CD14-positive monocyte (primary cell): ENCODE measurements around the gene TARS3. TPM values are rescaled to one million over a fixed set of nuclear protein-coding genes. Genes with fewer than 3 reads are reported as not detected.

Experiments used
- DNase-seq, 3 donors: peaks; one replicate each; pipeline ENCODE4 v3.0.0-alpha.2; 2011 to 2022
- H2AFZ ChIP-seq: 2 replicates; pipeline ENCODE4 v1.6.0; 2012; ENCODE audit warnings: mild to moderate bottlenecking, low read depth, low read length, inconsistent platforms; ENCODE audit not compliant: insufficient read depth, poor library complexity, severe bottlenecking
- H3K27ac ChIP-seq, 2 donors: 1 replicate in 1 of 2; 2 replicates in 1 of 2; pipeline ENCODE4 v1.5.1; 2012 to 2013; ENCODE audit warnings: low read length in 2 of 2, control low read depth in 1 of 2, inconsistent platforms in 1 of 2, low read depth in 1 of 2, mild to moderate bottlenecking in 1 of 2
- H3K27me3 ChIP-seq, 2 donors: one replicate each; pipeline versions ENCODE4 v1.6.0 to v1.6.1; 2011 to 2013; ENCODE audit warnings: low read length in 2 of 2; ENCODE audit not compliant: control insufficient read depth in 2 of 2, insufficient read depth in 2 of 2
- H3K36me3 ChIP-seq, 2 donors: replicated peaks in 1 of 2; 1 replicate in 1 of 2; 2 replicates in 1 of 2; pipeline versions ENCODE4 v1.5.1 to v1.6.1; 2012 to 2013; ENCODE audit warnings: low read length in 2 of 2, control low read depth in 1 of 2, inconsistent platforms in 1 of 2, mild to moderate bottlenecking in 1 of 2; ENCODE audit not compliant: insufficient read depth in 2 of 2, control insufficient read depth in 1 of 2
- H3K4me1 ChIP-seq, 2 donors: 1 replicate in 1 of 2; 2 replicates in 1 of 2; pipeline versions ENCODE4 v1.5.1 to v1.6.1; 2012 to 2013; ENCODE audit warnings: low read length in 2 of 2, control low read depth in 1 of 2, inconsistent platforms in 1 of 2, mild to moderate bottlenecking in 1 of 2, moderate library complexity in 1 of 2; ENCODE audit not compliant: insufficient read depth in 2 of 2, control insufficient read depth in 1 of 2
- H3K4me2 ChIP-seq: replicated peaks from 2 replicates; pipeline ENCODE3; 2012; ENCODE audit warnings: low read length, moderate library complexity, mild to moderate bottlenecking; ENCODE audit not compliant: poor library complexity, severe bottlenecking; ENCODE audit errors: extremely low read depth
- H3K4me3 ChIP-seq, 3 experiments: fragments of 200-600 bp in 1 of 3; sonication (generic) in 1 of 3; replicated peaks in 1 of 3; 1 replicate in 2 of 3; 2 replicates in 1 of 3; pipeline ENCODE4 v1.5.1; 2011 to 2013; ENCODE audit warnings: low read length in 3 of 3, mild to moderate bottlenecking in 3 of 3, control low read depth in 2 of 3, low read depth in 2 of 3, inconsistent platforms in 1 of 3, moderate library complexity in 1 of 3
- H3K79me2 ChIP-seq: 2 replicates; pipeline ENCODE4 v1.6.0; 2012; ENCODE audit warnings: mild to moderate bottlenecking, control low read depth, inconsistent platforms, low read length, moderate library complexity; ENCODE audit not compliant: insufficient read depth
- H3K9ac ChIP-seq: 2 replicates; pipeline ENCODE4 v1.6.0; 2017; ENCODE audit warnings: low read length, mild to moderate bottlenecking; ENCODE audit not compliant: insufficient read depth, poor library complexity, severe bottlenecking
- H3K9me3 ChIP-seq, 2 donors: replicated peaks in 1 of 2; 1 replicate in 1 of 2; 2 replicates in 1 of 2; pipeline versions ENCODE4 v1.5.1 to v1.6.1; 2012 to 2013; ENCODE audit warnings: low read length in 2 of 2, control low read depth in 1 of 2; ENCODE audit not compliant: control insufficient read depth in 1 of 2, insufficient read depth in 1 of 2
- H4K20me1 ChIP-seq: 2 replicates; pipeline ENCODE4 v1.6.0; 2012; ENCODE audit warnings: mild to moderate bottlenecking, low read length, control low read depth, moderate library complexity; ENCODE audit not compliant: insufficient read depth
- H3K27ac Mint-ChIP-seq, 7 donors: one replicate each; pipeline ENCODE4 v1.8.0; 2020; ENCODE audit warnings: mild to moderate bottlenecking in 7 of 7, mixed read lengths in 7 of 7, moderate library complexity in 6 of 7, inconsistent platforms in 2 of 7
- H3K27me3 Mint-ChIP-seq, 3 donors: one replicate each; pipeline ENCODE4 v1.8.0; 2021 to 2022; ENCODE audit warnings: low read depth in 3 of 3, mild to moderate bottlenecking in 3 of 3, mixed read lengths in 3 of 3, moderate library complexity in 3 of 3, inconsistent platforms in 1 of 3
- H3K36me3 Mint-ChIP-seq, 2 donors: one replicate each; pipeline ENCODE4 v1.8.0; 2020; ENCODE audit warnings: mixed read lengths in 2 of 2, inconsistent platforms in 1 of 2, mild to moderate bottlenecking in 1 of 2
- H3K4me1 Mint-ChIP-seq: one replicate; pipeline ENCODE4 v1.8.0; 2020; ENCODE audit warnings: mild to moderate bottlenecking, mixed read lengths
- H3K4me3 Mint-ChIP-seq, 2 donors: one replicate each; pipeline ENCODE4 v1.8.0; 2020; ENCODE audit warnings: mild to moderate bottlenecking in 2 of 2, mixed read lengths in 2 of 2, moderate library complexity in 1 of 2
- H3K9me3 Mint-ChIP-seq, 7 donors: one replicate each; pipeline ENCODE4 v1.8.0; 2020 to 2022; ENCODE audit warnings: mixed read lengths in 7 of 7, mild to moderate bottlenecking in 6 of 7, moderate library complexity in 6 of 7, inconsistent platforms in 2 of 7
- CTCF ChIP-seq: fragments of 200-600 bp; IDR thresholded peaks from one replicate; pipeline ENCODE4 v1.8.0; 2022; ENCODE audit warnings: antibody characterized with exemption, mild to moderate bottlenecking
- WGBS: methylation state at CpG from one replicate; pipeline ENCODE4 v1.1.5; 2013; ENCODE audit warnings: missing lambda C conversion rate; ENCODE audit not compliant: insufficient coverage; 5-methylcytosine and 5-hydroxymethylcytosine counted together
- intact Hi-C, 2 donors: fragments of 100-400 bp; cut with micrococcal nuclease; formaldehyde crosslinking; loops; one replicate each; pipeline versions ENCODE4 v1.15.0 to v1.15.1; 2023
- polyA plus RNA-seq, 3 donors: library from polyadenylated mRNA; depleted of rRNA in 1 of 3; unstranded in 2 of 3; stranded (reverse) in 1 of 3; fragments of 300-500 nt in 2 of 3; fragments of >200 nt in 1 of 3; fragmentation: Illumina TruSeq in 2 of 3; gene quantifications; 1 replicate in 2 of 3; 2 replicates in 1 of 3; pipeline ENCODE4 v1.2.3, GENCODE V29; 2012 to 2021

The TARS3 gene
- polyA plus RNA-seq, 3 donors: 1.3 to 2.4 (median 1.8) TPM

- H3K36me3 Mint-ChIP-seq: peaks cover 54 to 68% of the 10 kb centered on the region in 2 donors
- peaks cover 41% of the 10 kb centered on the region for H3K4me1 Mint-ChIP-seq
- Histone ChIP-seq H3K9ac (no peak overlapping the region), H3K79me2 (peaks cover 50% of the 10 kb centered on the region), H3K4me2 (no peak overlapping the region), H4K20me1 (no peaks in the 10 kb centered on the region), H3K9me3 (no peaks in the 10 kb centered on the region), H2AFZ (no peak overlapping the region), H3K4me1 (peaks cover 38 to 42% of the 10 kb centered on the region in 2 donors), H3K27ac (peak overlapping the region; percentile 31 to 71), H3K36me3 (peaks cover 40 to 61% of the 10 kb centered on the region in 2 donors), H3K4me3 (no peak overlapping the region), H3K27me3 (no peaks in the 10 kb centered on the region)
- no peaks in the 10 kb centered on the region for H3K27me3 Mint-ChIP-seq
- H3K4me3 Mint-ChIP-seq: no peak overlapping the region
- peak overlapping the region; percentile 73 to 91 (median 84) for H3K27ac Mint-ChIP-seq
- WGBS: 100% methylated on average over 1 of the region's 3 CpGs
- H3K9me3 Mint-ChIP-seq: peaks cover 0 to 2% (median 0%) of the 10 kb centered on the region in 7 donors
- no peak for DNase-seq
- intact Hi-C loops: loop anchor here in 1 of 2 donors (10.0 kb wide), 1 partner anchor 632 kb away; no protein-coding TSS in a partner anchor
- TF ChIP-seq CTCF: no peak
These were observed 77.0 kb downstream of the TARS3 start for GRCh38 chr15:101647251-101647650.

GRCh38 chr15:101646672-101647071, 77.6 kb downstream of the TARS3 start:
- H3K27me3 ChIP-seq: no peaks in the 10 kb centered on the region
- peaks cover 47% of the 10 kb centered on the region for H3K4me1 Mint-ChIP-seq
- H3K4me1 ChIP-seq: peaks cover 40 to 48% of the 10 kb centered on the region in 2 donors
- 0% methylated on average over 3 of the region's 8 CpGs for WGBS
- peaks cover 40 to 61% of the 10 kb centered on the region in 2 donors for H3K36me3 ChIP-seq
- intact Hi-C loops: loop anchor here in 1 of 2 donors (10.0 kb wide), 1 partner anchor 632 kb away; no protein-coding TSS in a partner anchor
- peaks cover 50% of the 10 kb centered on the region for H3K79me2 ChIP-seq
- peak overlapping the region; percentile 23 for H3K4me2 ChIP-seq
- DNase-seq: peak; percentile 47 to 70 (median 53)
- no peak overlapping the region for H3K9ac ChIP-seq
- TF ChIP-seq CTCF: no peak
- H4K20me1 ChIP-seq: no peaks in the 10 kb centered on the region
- H3K27ac Mint-ChIP-seq: peak overlapping the region; percentile 79 to 91 (median 85)
- H2AFZ ChIP-seq: no peak overlapping the region
- H3K4me3 ChIP-seq: no peak overlapping the region
- peaks cover 0 to 2% (median 0%) of the 10 kb centered on the region in 7 donors for H3K9me3 Mint-ChIP-seq
- H3K36me3 Mint-ChIP-seq: peaks cover 54 to 70% of the 10 kb centered on the region in 2 donors
- no peaks in the 10 kb centered on the region for H3K9me3 ChIP-seq
- peak overlapping the region in 1 of 2 donors; percentile 71 for H3K27ac ChIP-seq
- H3K27me3 Mint-ChIP-seq: no peaks in the 10 kb centered on the region
- peak overlapping the region in 1 of 2 donors; percentile 27 for H3K4me3 Mint-ChIP-seq
